ENCODE results near the gene SLC1A3.

The SLC1A3 gene

GRCh38 chr5:36600917-36601527, 5.4 kb upstream of the SLC1A3 start:
- Histone ChIP-seq H3K27me3 (ENCODE audit: insufficient read depth, low read length, poor library complexity) (no peaks in the 10 kb centered on the region), H3K4me3 (ENCODE audit: low read length) (no peak overlapping the region), H3K23ac (ENCODE audit: low read length) (no peak overlapping the region), H3K4me1 (ENCODE audit: control insufficient read depth, low read depth, low read length) (no peaks in the 10 kb centered on the region), H3K79me1 (ENCODE audit: low read length) (no peaks in the 10 kb centered on the region), H3K4me2 (ENCODE audit: low read length) (no peak overlapping the region), H3K56ac (ENCODE audit: low read length) (no peak overlapping the region), H2BK15ac (replicated peaks; ENCODE audit: low read depth) (no peak overlapping the region), H2BK120ac (ENCODE audit: low read depth, low read length) (no peak overlapping the region), H2AK5ac (ENCODE audit: low read length) (no peak overlapping the region), H3K27ac (ENCODE audit: low read depth, low read length) (no peak overlapping the region), H3K4ac (ENCODE audit: low read depth, low read length) (no peak overlapping the region), H4K8ac (ENCODE audit: low read depth, low read length) (no peak overlapping the region), H3K9ac (ENCODE audit: low read length) (no peak overlapping the region), H4K5ac (ENCODE audit: low read length) (no peak overlapping the region), H2BK5ac (ENCODE audit: low read length) (no peak overlapping the region), H3K79me2 (ENCODE audit: control insufficient read depth, insufficient read depth, low read length) (no peaks in the 10 kb centered on the region), H3K36me3 (ENCODE audit: control insufficient read depth, insufficient read depth, low read length) (no peaks in the 10 kb centered on the region), H3K18ac (ENCODE audit: low read length) (no peak overlapping the region)
- no CpG with 5 or more reads among the region's 6 CpGs for WGBS (ENCODE audit: extremely low coverage, insufficient coverage, low lambda C conversion rate)
- DNase-seq = no peak

- Histone ChIP-seq H3K4ac (ENCODE audit: low read depth, low read length) (no peak overlapping the region), H3K36me3 (ENCODE audit: control insufficient read depth, insufficient read depth, low read length) (no peaks in the 10 kb centered on the region), H2BK5ac (ENCODE audit: low read length) (no peak overlapping the region), H3K4me3 (ENCODE audit: low read length) (no peak overlapping the region), H3K4me2 (ENCODE audit: low read length) (no peak overlapping the region), H3K4me1 (ENCODE audit: control insufficient read depth, low read depth, low read length) (no peaks in the 10 kb centered on the region), H4K5ac (ENCODE audit: low read length) (no peak overlapping the region), H3K23ac (ENCODE audit: low read length) (no peak overlapping the region), H2AK5ac (ENCODE audit: low read length) (no peak overlapping the region), H3K9ac (ENCODE audit: low read length) (no peak overlapping the region), H3K79me1 (ENCODE audit: low read length) (no peaks in the 10 kb centered on the region), H4K8ac (ENCODE audit: low read depth, low read length) (no peak overlapping the region), H3K18ac (ENCODE audit: low read length) (no peak overlapping the region), H3K79me2 (ENCODE audit: control insufficient read depth, insufficient read depth, low read length) (no peaks in the 10 kb centered on the region), H3K27me3 (ENCODE audit: insufficient read depth, low read length, poor library complexity) (no peaks in the 10 kb centered on the region), H3K56ac (ENCODE audit: low read length) (no peak overlapping the region), H2BK120ac (ENCODE audit: low read depth, low read length) (no peak overlapping the region), H3K27ac (ENCODE audit: low read depth, low read length) (no peak overlapping the region), H2BK15ac (replicated peaks; ENCODE audit: low read depth) (no peak overlapping the region)
- WGBS (ENCODE audit: extremely low coverage, insufficient coverage, low lambda C conversion rate) = no CpG with 5 or more reads among the region's 5 CpGs
- DNase-seq = peak; percentile 77
These were observed 3.6 kb upstream of the SLC1A3 start for GRCh38 chr5:36602704-36603321.

DNA sequence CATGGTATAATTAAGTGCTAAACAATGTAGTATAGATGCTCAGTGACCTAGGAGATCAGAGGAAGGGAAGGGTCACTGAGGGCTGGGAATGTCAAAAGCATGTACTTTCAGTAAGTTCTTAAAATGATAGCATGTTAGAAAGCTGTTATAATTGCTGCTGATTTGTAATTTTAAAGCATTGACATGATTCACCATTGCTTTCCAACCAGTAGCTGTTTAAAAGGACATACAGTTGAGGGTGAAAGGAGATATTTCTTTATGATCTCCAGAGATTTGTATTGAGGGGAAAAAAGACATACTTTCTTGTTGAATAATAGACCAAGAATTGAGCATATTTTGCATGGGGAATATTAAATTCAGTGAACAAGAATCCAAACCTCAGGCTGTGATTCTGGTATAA, 1.2 kb upstream of the SLC1A3 start:
- Histone ChIP-seq H4K8ac (ENCODE audit: low read depth, low read length) (no peak overlapping the region), H3K4me1 (ENCODE audit: control insufficient read depth, low read depth, low read length) (peaks cover 3% of the 10 kb centered on the region), H3K27ac (ENCODE audit: low read depth, low read length) (no peak overlapping the region), H3K4ac (ENCODE audit: low read depth, low read length) (no peak overlapping the region), H3K36me3 (ENCODE audit: control insufficient read depth, insufficient read depth, low read length) (no peaks in the 10 kb centered on the region), H3K79me2 (ENCODE audit: control insufficient read depth, insufficient read depth, low read length) (no peaks in the 10 kb centered on the region), H2BK15ac (replicated peaks; ENCODE audit: low read depth) (no peak overlapping the region), H3K56ac (ENCODE audit: low read length) (no peak overlapping the region), H3K79me1 (ENCODE audit: low read length) (no peaks in the 10 kb centered on the region), H4K5ac (ENCODE audit: low read length) (no peak overlapping the region), H2AK5ac (ENCODE audit: low read length) (no peak overlapping the region), H2BK5ac (ENCODE audit: low read length) (no peak overlapping the region), H3K4me3 (ENCODE audit: low read length) (no peak overlapping the region), H2BK120ac (ENCODE audit: low read depth, low read length) (no peak overlapping the region), H3K4me2 (ENCODE audit: low read length) (no peak overlapping the region), H3K9ac (ENCODE audit: low read length) (no peak overlapping the region), H3K23ac (ENCODE audit: low read length) (no peak overlapping the region), H3K18ac (ENCODE audit: low read length) (no peak overlapping the region), H3K27me3 (ENCODE audit: insufficient read depth, low read length, poor library complexity) (no peaks in the 10 kb centered on the region)
- no peak for DNase-seq

GRCh38 chr5:36606036-36606427, 374 bp upstream of the SLC1A3 start:
- Histone ChIP-seq H4K5ac (ENCODE audit: low read length) (no peak overlapping the region), H3K4me3 (ENCODE audit: low read length) (peak overlapping the region; percentile 29), H3K79me2 (ENCODE audit: control insufficient read depth, insufficient read depth, low read length) (no peaks in the 10 kb centered on the region), H3K56ac (ENCODE audit: low read length) (peak overlapping the region; percentile 87), H3K18ac (ENCODE audit: low read length) (no peak overlapping the region), H3K27ac (ENCODE audit: low read depth, low read length) (no peak overlapping the region), H2AK5ac (ENCODE audit: low read length) (no peak overlapping the region), H4K8ac (ENCODE audit: low read depth, low read length) (no peak overlapping the region), H3K23ac (ENCODE audit: low read length) (no peak overlapping the region), H2BK5ac (ENCODE audit: low read length) (no peak overlapping the region), H3K4ac (ENCODE audit: low read depth, low read length) (no peak overlapping the region), H3K4me1 (ENCODE audit: control insufficient read depth, low read depth, low read length) (peaks cover 3% of the 10 kb centered on the region), H2BK15ac (replicated peaks; ENCODE audit: low read depth) (no peak overlapping the region), H3K9ac (ENCODE audit: low read length) (peak overlapping the region; percentile 2), H3K79me1 (ENCODE audit: low read length) (no peaks in the 10 kb centered on the region), H2BK120ac (ENCODE audit: low read depth, low read length) (no peak overlapping the region), H3K36me3 (ENCODE audit: control insufficient read depth, insufficient read depth, low read length) (no peaks in the 10 kb centered on the region), H3K4me2 (ENCODE audit: low read length) (peak overlapping the region; percentile 29), H3K27me3 (ENCODE audit: insufficient read depth, low read length, poor library complexity) (no peaks in the 10 kb centered on the region)
- no peak for DNase-seq
- no CpG with 5 or more reads among the region's 11 CpGs for WGBS (ENCODE audit: extremely low coverage, insufficient coverage, low lambda C conversion rate)

DNA sequence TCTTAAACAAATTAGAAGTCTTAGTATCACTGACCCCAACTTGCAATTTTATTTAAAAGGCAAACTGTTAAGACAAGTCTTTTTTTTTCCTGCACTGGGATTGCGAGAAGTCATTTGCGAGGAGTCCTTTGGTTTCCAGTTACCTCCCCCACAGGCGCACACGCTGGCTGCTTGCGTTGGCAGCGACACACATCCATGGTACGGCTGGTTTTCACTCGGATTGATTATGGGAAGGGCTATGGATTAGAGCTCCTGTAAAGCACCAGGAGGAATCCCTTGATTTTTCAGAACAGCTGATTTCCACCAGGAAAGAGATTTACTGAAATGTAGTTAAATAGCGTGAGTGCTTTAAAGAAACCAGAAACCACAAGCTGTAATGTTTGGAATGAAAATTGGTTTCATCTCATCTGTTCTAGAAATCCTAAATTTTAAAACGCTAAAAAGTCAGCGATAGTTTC, 737 bp downstream of the SLC1A3 start:
- Histone ChIP-seq H3K27me3 (ENCODE audit: insufficient read depth, low read length, poor library complexity) (no peaks in the 10 kb centered on the region), H3K56ac (ENCODE audit: low read length) (peak overlapping the region; percentile 72), H2BK15ac (replicated peaks; ENCODE audit: low read depth) (no peak overlapping the region), H2BK5ac (ENCODE audit: low read length) (no peak overlapping the region), H3K4ac (ENCODE audit: low read depth, low read length) (no peak overlapping the region), H3K79me2 (ENCODE audit: control insufficient read depth, insufficient read depth, low read length) (no peaks in the 10 kb centered on the region), H3K36me3 (ENCODE audit: control insufficient read depth, insufficient read depth, low read length) (no peaks in the 10 kb centered on the region), H3K18ac (ENCODE audit: low read length) (peak overlapping the region; percentile 55), H4K8ac (ENCODE audit: low read depth, low read length) (no peak overlapping the region), H3K4me2 (ENCODE audit: low read length) (peak overlapping the region; percentile 25), H3K79me1 (ENCODE audit: low read length) (no peaks in the 10 kb centered on the region), H3K27ac (ENCODE audit: low read depth, low read length) (no peak overlapping the region), H3K4me1 (ENCODE audit: control insufficient read depth, low read depth, low read length) (peaks cover 3% of the 10 kb centered on the region), H3K9ac (ENCODE audit: low read length) (peak overlapping the region; percentile 72), H3K23ac (ENCODE audit: low read length) (no peak overlapping the region), H2AK5ac (ENCODE audit: low read length) (no peak overlapping the region), H4K5ac (ENCODE audit: low read length) (no peak overlapping the region), H2BK120ac (ENCODE audit: low read depth, low read length) (no peak overlapping the region), H3K4me3 (ENCODE audit: low read length) (peak overlapping the region; percentile 29)
- no CpG with 5 or more reads among the region's 11 CpGs for WGBS (ENCODE audit: extremely low coverage, insufficient coverage, low lambda C conversion rate)
- peak; percentile 81 for DNase-seq
